HG03175 (cell line): ENCODE data around the gene MCM8.
"Not testable (repeated sequence)": the region's sequence is repeated elsewhere in the genome, so short reads cannot be mapped to it uniquely, and the experiment has no call there.

Experiments used
- ATAC-seq: cut with Tn5 transposase; IDR thresholded peaks from one replicate; pipeline ENCODE4 v1.9.1; 2021; ENCODE audit warnings: mild to moderate bottlenecking, moderate library complexity; ENCODE audit not compliant: unreplicated experiment

The MCM8 gene

GRCh38 chr20:5999783-6000182 is 49.3 kb downstream of the MCM8 start:
- ATAC-seq, result no peak

- no peak for ATAC-seq
Observed at GRCh38 chr20:6000871-6001270, 50.4 kb downstream of the MCM8 start.

GRCh38 chr20:6006603-6006949 is 56.1 kb downstream of the MCM8 start:
- no peak for ATAC-seq

DNA sequence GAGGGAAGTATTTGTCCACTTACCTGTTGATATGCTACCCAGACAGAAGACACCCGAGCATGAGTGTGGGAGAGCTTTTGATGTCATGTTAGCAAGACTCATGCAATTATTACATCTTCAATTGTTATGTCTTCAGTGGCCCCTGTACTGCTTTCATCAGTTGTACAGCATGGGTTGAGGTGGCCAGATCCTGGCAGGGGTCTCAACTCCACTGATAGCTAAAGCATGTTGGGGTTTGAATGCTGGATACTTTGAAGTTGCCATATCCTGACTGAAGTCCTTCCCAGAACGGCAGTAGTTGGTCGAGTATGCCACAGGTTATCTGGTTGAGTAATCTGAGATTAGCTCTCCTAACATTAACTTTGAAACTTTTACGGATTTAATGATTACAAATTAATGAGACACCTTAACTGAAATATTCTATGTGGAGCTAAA is 56.7 kb downstream of the MCM8 start:
- ATAC-seq, result no peak

DNA sequence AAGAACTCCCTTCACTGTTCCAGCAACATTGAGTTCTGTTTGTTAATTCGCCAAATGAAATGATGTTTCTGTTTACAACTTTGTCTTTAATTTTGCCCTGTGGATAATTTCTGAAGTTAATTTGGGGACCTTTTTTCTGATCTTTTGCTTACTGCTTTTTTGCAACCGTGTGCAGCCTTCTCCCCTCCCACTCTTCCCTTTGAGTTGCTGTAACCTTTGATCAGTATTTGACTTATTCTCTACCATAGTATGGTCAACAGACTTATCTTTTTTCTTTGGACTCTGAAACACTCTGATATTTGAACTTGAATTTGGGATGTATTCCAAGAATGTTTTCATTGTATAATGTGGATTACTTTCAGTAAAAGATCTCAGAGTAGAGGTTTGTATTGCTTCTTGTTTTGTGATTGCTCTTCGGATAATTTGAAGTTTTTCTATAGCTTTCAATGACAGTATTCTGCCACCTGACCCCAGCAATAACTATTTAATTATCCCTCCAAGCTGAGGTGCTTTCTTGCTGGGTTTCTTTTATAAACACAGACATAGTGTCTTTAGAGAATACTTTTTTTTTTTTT is 57.2 kb downstream of the MCM8 start:
- ATAC-seq, result no peak

GRCh38 chr20:6008254-6008653 is 57.8 kb downstream of the MCM8 start:
- no peak for ATAC-seq

GRCh38 chr20:6012179-6012578 is 61.7 kb downstream of the MCM8 start:
- ATAC-seq, result no peak

DNA sequence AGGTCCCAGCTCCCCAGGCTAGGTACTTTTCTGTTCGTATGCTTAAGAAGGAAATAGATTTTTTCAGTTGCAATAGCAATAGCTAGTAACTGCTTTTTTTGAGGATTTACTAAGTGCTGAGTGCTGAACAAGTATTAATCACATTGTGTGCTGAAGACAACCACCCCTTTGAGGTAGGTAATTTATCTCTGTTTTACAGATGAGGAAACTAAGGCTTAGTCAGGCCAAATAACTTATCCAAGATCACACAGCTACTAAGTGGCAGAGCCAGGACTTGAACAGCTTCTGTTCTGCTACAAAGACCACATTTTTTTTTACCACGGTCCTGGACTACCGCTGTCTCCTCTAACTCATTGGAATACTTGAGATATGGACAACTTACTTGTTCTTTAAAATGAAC is 63.6 kb downstream of the MCM8 start:
- no peak for ATAC-seq

DNA sequence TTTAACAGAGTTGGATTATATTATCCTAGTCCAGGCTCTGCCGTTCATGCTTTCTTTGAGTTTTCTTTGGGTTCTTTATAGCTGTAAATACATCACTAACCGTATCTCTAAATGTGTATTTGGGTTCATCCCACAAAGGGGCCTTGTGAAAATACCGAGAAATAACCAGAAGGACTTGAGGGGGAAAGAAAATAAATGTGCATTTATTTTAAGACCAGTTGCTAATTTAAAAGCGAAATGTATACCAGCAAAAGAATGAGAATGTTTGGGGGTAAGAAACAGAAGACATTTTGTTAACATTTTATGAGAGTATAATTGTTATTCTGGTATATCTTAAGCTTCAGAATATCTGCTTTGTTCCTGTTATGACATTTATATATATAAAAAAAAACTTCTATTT is 64.5 kb downstream of the MCM8 start:
- no peak for ATAC-seq

- no peak for ATAC-seq
Observed at GRCh38 chr20:6017467-6017866, 67.0 kb downstream of the MCM8 start.

GRCh38 chr20:6017880-6018279 is 67.4 kb downstream of the MCM8 start:
- ATAC-seq, result no peak

DNA sequence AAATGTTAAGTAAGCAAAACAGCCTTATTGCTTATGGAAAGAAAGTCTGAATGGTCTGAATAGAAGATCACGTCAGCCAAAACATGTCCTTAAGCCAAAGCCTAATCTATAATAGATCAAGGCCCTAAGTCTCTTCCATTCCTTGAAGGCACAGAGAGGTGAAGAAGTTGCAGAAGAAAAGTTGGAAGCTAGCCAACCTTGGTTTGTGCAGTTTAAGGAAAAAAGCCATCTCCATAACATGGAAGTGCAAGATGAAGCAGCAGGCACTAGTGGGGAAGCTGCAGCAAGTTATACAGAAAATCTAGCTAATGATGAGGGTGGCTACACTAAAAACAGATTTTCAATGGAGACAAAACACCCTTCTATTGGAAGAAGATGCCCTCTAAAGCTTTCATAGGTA is 74.3 kb downstream of the MCM8 start:
- ATAC-seq, result no peak

DNA sequence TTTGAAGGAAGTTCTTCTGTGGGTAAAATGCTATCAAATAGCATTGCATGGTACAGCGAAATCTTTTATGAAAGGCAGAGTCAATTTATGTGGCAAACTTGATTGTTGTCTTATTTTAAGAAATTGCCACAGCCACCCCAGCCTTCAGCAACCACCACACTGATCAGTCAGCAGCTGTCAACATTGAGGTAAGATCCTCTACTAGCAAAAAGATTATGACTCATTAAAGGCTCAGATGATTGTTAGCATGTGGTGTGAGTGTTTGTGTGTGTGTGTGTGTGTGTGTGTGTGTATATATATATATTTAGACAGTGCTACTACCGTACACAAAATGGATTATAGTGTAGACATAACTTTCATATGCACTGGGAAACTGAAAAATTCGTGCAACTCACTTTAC is 75.6 kb downstream of the MCM8 start:
- no peak for ATAC-seq

- no peak for ATAC-seq
Observed at GRCh38 chr20:6028818-6029217, 78.4 kb downstream of the MCM8 start.

- ATAC-seq, result no peak
Observed at GRCh38 chr20:6029538-6029937, 79.1 kb downstream of the MCM8 start.

GRCh38 chr20:6030453-6031080 is 80.1 kb downstream of the MCM8 start:
- ATAC-seq, result no peak

- ATAC-seq, result not testable (repeated sequence)
Observed at GRCh38 chr20:6032907-6033306, 82.5 kb downstream of the MCM8 start.

- no peak for ATAC-seq
Observed at GRCh38 chr20:6034134-6034969, 83.9 kb downstream of the MCM8 start.

- no peak for ATAC-seq
Observed at GRCh38 chr20:6036213-6036612, 85.8 kb downstream of the MCM8 start.

DNA sequence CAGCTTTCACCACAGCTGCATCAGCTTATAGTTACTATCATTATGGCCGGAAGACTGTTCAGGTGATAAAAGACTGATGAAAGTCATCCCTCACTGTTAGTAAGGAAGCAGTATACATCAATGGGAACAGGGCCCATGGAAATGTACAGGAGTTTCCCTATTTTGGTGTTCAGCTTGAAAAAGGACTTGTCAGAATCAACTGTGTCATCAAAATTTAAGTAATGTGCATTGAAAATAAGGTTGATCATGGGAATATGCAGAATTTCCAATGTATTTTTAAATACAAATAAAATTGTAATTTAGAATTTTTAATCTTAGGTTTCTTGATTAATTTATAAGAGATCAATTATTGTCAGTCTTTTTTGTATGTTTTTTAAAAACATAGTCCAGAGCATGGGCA is 86.6 kb downstream of the MCM8 start:
- ATAC-seq, result no peak

GRCh38 chr20:6038256-6038655 is 87.8 kb downstream of the MCM8 start:
- no peak for ATAC-seq

- no peak for ATAC-seq
Observed at GRCh38 chr20:6039766-6040165, 89.3 kb downstream of the MCM8 start.
